IPS DF 19.7 (cell line): ENCODE measurements around the gene TLE3.

Experiments
- DNase-seq: peaks from one replicate; pipeline ENCODE4 v3.0.0-alpha.2; 2013; ENCODE audit warnings: low read depth, low spot score

The TLE3 gene

DNA sequence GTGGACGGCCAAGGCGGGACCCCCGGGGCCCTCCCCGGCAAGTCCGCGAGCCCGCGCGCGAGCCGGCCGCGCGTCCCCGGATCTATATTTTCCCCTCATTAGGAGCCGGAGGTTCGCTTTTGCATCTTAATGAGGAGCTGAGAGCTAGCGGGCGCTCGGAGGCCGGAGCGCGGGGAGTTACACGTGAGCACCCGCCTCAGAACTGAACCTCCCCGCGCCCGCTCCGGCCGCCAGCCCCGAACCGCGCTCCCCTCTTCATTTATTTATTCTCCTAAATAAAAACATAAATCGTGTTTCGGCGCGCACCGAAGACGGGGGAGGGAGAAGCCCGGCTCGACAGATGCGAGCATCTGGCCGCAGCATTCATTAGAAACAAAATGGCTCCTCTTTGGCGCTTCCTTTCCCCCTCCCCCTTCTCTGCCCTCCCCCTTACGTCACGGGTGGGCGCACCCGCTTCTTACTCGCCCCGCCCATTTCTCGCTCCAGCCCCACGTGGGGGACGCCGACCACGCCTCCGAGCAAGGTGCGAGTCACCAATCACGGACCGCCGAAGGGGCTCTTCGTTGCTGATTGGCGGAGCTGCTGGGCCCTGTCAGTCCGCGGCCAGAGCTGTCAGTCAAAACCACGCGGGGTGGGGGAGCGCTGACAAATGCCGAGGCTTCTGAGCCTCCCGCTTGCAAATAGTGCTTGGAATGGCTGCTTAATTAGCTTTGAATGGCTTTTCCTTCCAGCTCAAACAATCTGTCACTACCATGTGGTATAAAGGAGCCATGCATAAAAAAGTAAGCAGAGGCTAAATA lies 1.6 kb upstream of the TLE3 start:
- no peak for DNase-seq

DNA sequence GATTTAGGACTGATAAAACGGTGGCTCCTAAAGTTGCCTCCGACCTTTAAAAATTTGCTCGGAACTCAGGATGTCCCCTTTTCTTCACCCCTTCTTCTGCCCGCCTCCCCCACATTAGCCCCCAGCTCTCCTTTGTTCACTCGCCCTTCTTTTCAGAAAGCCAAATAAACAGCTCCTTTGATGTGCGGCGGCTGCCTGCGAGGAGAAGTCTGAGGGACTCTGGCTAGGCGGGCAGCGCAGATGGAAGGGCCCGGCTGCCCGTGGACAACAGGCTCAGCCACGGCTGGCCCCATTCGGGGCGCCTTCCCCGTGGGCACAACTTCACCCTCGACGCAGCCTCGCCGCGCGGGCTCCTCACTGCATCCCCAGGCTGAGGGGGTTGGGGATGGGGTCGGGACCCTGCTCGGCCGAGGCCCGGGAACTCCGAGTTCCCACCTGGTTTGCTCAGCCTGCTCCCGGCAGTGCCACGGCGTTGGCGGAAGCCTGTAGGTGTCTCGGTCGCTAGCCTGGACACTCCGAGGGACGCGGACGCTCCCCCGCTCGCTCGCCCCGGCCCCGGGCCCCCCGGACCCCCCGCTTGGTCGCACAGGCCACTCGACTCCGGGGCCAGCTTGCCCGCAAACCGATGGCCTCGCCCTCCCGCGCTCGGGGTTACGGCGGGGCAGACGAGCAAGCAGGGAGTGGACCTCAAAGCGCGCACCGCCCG lies 897 bp upstream of the TLE3 start:
- DNase-seq: no peak

DNA sequence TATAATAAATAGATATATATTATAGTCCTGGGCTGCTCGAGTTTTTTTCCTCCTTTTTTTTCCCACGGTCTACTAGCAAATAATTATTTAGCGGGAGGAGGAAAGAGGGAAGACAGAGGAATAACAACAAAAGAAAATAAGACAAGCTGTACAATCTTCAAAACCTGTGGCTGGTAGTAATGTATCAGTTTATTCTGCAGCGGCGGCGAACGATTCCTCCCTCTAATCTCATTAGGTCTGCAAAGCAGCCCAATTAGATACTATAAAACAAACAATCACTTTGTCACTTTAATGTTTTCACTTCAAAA lies 390 bp upstream of the TLE3 start:
- DNase-seq: no peak

DNA sequence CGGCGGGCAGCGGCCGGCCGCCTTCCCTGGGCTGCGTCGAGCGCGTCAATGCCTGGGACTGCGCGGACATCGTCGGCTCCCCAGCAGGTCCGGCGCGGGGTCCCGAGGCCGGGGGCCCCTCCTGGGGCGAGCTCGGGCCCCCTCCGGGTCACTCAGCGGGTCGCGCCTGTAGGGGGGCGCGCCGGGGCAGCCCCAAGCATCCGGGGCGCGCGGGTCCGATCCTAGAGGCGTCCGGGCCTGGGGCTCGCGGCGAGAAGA lies 725 bp downstream of the TLE3 start:
- no peak for DNase-seq

DNA sequence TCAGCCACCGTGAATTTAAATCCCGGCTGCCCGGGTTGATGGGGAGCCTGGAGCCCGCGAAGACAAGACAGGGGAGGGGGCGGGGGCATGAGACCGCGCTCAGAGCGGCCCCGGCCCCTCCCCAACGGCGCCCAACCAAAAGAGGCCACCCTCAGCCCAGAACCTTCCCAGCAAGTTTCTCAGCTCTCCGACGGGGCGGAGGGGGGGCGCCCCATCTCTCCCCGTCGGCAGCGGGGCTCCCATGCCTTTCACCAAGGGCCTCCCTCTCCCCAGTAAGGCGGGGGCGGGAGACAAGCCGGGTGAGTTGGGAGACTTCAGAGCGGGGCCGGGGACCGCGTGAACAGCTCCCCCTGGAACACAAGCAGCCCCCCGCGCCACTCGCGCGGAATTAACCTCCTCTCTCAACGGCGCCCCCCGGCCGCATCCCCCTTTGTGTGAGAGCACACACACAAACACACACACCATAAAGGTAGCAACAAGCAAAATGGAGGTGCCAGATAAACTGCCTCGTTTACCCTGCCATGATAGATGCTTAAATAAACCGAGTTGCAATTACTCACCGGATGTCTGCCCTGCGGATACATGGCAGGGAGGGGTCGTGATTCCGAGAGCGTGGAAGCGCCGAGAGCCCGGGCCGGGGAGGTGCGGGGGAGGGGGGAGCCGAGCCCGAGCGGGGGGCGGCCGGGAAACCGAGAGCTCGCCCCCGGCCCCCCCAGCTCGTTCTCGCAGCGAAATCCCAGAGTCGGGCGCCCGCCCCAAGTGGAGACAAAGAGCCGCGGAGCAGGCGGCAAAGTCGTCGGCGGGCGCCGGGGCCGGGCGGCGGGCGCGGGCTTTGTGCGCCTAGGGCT lies 1.3 kb downstream of the TLE3 start:
- no peak for DNase-seq

DNA sequence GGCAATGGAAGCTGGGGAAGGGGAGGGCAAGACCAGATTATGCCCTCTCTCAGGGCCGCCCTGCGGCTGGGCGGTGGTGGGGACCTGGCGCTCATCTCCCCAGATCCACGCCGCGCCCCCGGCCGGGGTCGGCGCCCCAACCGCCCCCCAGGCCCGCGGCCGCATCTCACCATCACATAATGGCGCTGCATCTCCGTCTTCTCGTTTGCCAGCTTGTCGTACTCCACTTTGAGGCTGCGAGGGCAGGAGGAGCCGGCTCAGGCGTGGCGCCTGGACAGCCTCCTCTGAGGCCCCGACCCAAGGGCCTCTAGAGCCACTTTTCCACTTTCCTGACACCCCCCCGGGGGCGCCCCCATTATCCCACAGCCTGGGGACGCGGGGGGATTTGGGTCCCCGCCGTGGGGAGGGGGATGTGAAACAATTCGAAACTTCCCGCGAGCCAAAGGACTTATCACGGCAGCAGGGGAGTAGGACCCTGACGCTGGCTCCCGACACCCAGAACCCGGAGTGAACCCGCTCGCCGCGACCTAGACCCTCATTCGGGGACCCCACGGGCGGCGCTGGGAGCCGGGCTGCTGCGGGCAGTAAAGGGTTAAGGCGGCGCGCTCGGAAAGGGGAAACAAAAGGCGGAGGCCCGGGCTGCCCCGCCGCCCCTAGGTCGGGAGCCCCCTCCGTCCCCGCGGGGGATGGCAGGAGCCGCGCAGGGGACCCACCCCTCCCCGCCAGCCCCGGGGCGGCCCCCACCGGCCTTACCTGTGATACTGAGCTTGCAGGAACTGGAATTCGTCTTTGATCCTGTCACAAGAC lies 2.1 kb downstream of the TLE3 start:
- DNase-seq: no peak

DNA sequence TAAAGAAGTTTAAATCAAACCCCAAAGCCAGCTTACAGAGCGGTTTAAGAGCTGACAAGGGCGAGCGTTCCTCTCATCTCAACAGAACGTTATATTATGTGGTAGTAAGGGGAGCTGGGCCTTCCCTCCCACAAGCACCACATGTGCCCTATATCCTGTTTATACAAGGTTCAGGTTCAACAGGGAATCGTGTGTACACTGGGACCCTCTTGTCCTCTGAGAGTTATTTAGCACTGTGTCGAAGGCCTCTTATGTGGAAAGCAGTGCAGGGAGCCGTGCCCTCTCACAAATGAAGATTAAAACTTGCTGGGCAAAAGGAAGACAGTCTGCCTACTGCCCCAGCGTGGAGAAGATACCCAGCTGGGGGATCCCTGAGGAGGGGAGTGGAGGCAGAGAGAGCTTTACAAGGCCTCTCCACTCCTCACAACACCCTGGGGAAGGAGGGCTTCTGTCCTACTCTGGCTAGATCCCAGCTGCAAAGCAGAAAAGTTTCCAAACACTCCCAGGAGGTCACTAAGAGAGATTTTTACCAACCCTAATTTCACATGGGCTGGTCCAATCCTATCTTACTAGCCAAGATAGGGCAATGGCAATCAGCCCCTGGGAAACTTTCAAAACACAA lies 2.9 kb downstream of the TLE3 start:
- DNase-seq: no peak

DNA sequence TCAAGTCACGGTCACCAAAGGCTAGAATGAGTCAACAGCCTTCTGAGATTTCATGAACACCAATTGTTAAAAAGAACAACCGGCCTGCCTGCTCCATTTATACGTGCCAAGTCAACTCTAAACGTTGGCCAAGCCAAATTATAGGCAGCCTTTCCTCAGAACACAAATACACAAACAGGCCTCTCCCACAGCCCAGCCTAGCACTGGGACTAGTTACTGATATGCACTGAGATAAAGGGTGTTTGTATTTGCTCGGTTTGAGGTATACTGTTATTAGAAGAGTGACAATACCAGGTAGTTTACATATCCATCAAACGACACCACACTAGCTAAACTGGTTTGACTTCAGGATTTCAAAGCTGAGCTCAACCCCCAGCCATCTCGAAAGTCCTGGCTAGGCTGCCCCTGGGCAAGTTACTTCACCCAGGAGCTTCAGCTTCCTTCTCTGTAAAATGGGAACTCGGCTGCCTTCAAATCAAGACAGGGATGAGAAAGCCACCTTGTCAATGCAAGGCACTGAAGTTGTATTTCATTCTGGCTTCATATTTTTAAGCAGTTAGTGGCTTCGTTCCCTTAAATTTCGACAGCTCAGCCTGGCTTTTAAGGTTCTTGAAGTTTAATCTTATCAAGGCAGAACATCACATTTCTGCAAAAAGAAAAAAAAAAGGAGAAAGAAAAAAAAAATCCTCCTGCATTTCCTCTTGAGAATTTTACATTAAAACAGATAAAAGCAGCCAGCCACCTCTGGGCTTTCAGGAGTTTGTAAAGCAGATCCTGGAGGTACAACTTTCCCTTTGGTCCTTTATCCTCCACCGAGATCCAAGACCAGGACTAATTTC lies 4.0 kb downstream of the TLE3 start:
- DNase-seq: no peak

DNA sequence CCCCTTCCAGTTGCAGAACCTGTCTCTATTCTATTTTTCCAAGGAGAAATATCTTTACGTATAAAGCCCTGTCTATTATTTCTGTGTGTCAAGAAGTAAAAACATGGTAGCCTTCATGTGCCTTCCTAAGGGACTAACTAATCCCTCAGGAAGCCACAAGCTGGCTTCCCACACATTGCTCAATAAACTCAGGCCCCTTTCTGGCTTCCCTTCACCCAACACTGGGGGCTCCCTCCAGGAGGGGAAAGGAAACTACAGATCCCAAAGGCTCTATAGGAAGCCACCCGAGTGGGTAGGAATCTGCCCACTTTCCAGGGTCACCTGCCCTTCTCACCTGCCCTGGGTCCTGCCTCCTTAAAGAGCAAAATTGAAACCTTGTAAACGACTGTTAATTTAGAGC lies 4.6 kb downstream of the TLE3 start:
- DNase-seq: no peak

DNA sequence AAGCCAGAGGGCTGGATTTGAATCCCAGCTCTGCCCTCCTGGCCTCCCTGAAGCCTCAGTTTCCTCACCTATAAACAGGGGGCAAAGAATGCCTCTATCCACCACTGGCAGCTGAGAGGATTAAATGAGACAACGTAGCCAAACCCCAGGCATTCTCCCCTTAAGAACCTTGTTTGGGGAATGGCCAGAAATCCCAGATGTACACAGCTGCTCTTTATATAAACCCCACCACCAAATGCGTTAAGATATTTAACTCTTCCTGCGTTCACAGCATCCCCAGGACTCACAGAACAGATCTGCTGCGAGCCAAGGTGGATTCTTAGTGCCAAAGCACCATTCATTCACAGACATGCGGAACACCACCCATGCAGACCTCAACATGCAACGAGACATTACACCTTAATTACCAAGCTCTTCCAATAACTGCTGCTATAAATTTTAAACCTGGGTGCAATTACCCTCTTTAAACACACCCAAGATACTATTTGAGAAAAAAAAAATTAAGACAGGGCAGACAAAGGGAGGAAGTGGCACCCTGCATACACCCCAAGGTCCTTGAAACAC lies 5.2 kb downstream of the TLE3 start:
- DNase-seq: no peak

DNA sequence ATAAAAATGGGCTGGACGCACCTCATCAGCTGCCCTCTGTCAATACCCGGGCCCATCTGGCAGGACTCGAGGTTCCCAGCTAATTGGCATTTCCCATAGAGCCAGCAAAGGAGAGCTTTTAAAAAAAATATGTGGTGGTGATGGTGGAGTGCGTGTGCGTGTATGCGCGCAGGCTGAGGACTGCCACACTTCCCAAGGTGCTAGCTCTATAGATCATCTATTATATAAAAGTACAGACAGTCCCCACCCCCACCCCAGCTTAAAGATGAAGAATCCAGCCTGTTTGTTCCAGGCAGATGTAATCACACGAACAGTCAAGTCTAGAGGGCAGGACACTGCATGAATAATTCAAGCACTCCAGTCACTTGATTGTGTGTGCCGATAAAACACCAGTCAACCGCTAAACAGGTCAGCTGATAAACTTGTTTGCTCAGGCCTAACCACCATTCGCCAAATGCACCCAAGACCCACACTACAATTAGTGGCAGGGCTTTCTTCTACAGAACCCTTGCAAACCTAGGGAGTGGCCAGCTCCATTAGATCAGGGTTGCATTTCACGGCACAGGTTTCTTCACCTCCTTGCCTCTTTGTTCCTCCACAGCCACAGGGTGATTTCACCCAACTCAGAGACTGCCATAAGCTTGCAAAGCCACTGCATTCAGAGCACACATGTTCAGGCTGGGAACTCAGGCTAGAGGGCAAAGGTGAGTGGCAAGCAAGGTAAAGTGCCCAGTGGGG lies 5.8 kb downstream of the TLE3 start:
- no peak for DNase-seq

DNA sequence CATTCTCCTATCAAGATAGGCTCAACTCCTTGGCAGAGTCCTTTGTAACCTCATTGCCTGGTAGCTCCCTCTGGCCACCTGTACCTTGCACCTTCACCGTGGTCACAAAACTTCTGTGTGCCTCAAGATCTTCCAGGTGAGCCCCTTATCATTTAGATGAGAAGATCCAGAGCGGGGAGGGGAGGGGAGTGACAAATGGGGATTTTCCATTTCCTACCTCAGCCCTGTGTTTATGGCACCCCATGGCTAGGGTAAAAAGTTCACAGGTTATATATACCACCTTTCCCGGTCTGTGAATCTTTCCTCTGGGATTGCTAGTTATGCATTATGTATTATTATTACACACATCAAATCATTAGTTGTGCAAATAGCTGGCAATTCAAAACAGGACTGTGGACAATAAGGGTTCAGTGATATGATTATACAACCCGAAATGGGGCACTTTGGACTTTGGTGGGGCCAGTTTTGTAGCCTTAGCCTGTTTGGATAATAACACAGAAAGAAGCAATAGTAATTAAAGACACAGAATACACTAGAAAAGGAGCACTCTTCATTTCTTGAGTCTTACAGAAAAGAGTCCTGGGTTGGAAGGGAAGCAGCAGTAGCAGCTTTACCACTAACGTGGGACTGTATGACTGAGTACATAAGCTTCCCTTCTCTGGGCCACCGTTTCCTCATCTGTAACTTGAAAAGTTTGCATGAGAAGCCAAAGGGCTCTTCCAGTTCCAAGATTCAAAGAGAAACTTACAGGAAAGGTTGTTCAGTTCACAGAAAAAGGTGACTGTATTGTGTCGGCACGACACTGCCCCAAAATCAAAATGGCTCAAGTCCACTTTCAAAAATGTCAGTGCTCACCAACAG lies 7.1 kb downstream of the TLE3 start:
- DNase-seq: no peak

DNA sequence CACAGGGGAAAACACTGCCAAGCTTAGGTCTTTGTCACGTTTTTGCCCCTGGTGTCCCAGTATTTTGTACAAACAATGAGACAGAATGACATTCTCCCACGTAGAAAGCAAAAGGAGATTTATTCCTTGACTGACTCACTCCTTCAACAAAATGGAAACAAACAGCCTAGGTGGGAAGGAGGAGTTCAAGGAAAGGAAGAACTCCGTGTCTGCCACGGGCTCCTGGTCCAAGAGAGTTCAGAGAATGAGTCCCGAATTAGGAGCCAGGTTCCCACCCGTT lies 8.1 kb downstream of the TLE3 start:
- no peak for DNase-seq

DNA sequence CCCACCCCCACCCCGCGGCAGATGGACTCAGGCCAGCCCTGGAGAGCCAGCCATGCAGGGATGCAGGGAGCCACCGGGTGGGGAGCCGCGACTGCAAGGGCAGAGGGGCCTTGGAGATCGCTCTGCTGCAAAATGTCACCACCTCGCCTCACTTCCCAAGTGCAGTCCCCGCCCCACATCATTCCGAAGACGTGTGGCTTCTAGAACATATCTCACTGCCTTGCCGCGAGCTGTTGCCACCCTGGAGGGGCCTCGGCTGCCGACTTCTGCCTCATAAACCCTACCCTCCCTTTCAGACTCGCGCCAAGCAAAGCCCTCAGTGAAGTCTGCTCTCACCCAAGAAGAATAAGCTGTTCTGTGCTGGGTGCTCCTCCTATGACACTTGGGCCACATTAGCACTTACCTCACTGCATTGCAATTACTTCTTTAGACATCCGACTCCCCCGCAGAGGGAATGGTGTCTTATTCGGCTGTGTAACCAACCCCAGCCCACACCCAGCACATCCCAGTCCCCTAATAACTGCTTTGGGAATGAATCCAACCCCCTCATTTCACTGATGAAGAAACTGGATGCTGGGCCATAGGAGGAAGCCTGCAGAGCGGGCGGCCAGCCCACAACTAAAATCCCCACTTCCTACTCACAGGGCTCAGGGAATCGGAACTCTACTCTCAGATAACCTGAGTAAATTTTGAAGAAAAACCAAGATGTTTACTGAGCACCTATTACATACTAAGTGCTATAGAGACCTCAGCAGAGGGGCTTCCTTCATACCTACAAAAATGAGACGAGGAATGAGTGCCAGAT lies 8.6 kb downstream of the TLE3 start:
- no peak for DNase-seq

DNA sequence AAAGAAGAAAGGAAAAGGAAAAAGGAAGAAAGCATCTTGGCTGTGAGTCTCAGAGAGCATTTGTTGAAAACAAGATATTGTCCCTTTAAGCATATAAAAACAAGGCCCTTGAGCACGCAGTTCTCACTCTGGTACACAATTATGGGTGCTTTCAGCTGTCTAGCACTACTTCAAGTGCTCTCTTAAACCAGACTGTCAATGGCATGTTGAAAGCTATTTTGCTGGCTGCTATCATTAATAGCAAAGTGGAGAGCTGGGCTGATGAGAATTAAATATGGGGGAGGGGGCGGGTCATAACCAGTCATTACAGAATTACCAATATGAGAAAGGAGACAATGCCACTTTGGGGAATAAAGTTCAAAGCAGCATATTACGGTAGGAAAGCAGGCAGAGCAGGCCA lies 9.3 kb downstream of the TLE3 start:
- no peak for DNase-seq

DNA sequence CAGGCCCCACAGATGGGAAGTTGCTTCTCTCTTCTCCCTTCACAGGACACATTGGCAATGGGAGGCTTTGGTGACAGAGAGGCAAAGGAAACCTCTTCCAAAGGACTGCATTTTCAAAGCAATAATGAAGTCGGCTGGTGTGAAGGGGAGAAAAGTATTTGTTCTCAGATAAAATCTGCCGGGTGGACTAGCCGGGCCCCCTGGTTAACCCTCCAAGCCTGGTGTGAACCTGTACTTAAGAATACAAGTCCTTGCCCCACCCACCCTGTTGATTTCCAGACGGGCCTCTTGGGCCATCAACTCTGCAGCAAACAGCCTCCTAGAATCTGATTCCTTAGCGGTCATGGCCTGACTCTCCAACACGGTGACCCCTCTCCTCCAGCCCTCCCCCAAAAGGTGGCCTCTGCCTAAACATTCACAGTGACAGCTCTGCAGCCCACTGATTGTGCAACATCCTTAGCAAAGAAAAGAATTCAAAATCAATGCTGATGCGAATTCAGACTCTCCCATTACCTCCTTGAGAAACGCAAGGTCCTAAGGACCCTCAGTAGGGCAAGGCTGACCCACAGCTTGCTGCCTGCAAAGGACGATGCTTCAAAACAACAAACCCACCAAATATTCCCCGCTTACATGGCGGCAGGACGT lies 9.9 kb downstream of the TLE3 start:
- no peak for DNase-seq

DNA sequence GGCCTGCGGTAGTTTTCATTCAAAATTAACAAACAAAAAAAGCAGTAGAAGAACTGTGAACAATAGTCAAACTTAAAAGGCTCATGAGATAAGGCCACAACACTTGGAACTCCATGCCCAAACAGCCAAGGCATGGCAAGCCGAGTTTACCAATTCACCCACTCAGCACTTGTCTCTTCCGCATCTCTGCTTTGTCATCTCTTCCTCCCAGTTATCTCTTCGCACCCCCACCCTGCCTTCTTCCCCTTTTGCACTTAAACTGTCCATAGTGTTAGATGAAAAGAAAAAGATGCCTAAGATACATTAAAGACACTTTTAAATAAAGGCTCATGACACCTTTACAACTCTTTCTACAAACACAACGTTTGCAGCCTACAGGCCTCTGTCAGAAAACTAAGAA lies 11.1 kb downstream of the TLE3 start:
- no peak for DNase-seq

DNA sequence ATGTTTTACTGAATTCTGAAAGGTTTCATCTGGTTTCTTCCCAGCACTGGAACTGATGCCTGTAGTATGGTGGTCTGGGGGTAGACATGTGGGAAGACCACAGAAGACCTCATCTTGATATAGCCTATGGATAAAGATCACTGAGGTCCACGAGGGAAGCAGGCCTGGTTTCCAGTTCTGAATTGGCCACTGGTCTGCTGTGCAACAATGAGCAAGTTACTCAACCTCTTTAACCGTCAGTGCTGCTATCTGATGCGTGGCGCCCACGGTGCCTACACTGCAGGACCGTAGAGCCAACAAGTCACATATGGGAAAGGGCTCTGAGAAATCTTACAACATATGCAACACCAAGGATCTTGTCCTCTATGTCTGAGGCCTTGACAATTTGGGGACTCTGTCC lies 13.3 kb downstream of the TLE3 start:
- DNase-seq: no peak
